ENCODE measurements around the gene A3GALT2. TPM values are rescaled to one million over a fixed set of nuclear protein-coding genes. Genes with fewer than 3 reads are reported as not detected.
A peak's percentile ranks its signal among the peaks of the same experiment; 100 is the strongest.

A3GALT2 gene
- under 1 TPM in 1 of 5 donors, not detected in 4; 0.15 TPM for polyA plus RNA-seq (ENCODE audit: insufficient read depth in 1 of 5, insufficient read length in 5 of 5, low replicate concordance in 1 of 5)
- long read RNA-seq, donor 1 = 0 reads
- long read RNA-seq, donor 2 = 0 reads
- long read RNA-seq, donor 3 = 0 reads
- long read RNA-seq, donor 4 = 0 reads
- long read RNA-seq, donor 5 = 0 reads
- long read RNA-seq, donor 6 = 0 reads
- long read RNA-seq, donor 7 = 0 reads
- long read RNA-seq, donor 8 = 0 reads

- no peak for DNase-seq
Observed at GRCh38 chr1:33320619-33321165, at the start of gene A3GALT2. TSS of gene A3GALT2 (minus strand) at chr1:33321098. CDS start at chr1:33321098, 0 bp downstream.

- no peak for DNase-seq
Observed at GRCh38 chr1:33370301-33370700, 49.4 kb upstream of the A3GALT2 start.

GRCh38 chr1:33369764-33370163, 48.9 kb upstream of the A3GALT2 start:
- DNase-seq = no peak

- DNase-seq = no peak
Observed at GRCh38 chr1:33369081-33369480, 48.2 kb upstream of the A3GALT2 start.

- DNase-seq = no peak
Observed at GRCh38 chr1:33368431-33368830, 47.5 kb upstream of the A3GALT2 start.

- DNase-seq = peak; percentile 67 to 81
Observed at GRCh38 chr1:33367485-33368405, 46.8 kb upstream of the A3GALT2 start.

GRCh38 chr1:33366762-33367484, 46.0 kb upstream of the A3GALT2 start:
- DNase-seq = no peak

- DNase-seq = no peak
Observed at GRCh38 chr1:33365560-33365997, 44.7 kb upstream of the A3GALT2 start.

- no peak for DNase-seq
Observed at GRCh38 chr1:33364565-33364918, 43.6 kb upstream of the A3GALT2 start.

GRCh38 chr1:33363470-33363861, 42.6 kb upstream of the A3GALT2 start:
- no peak for DNase-seq

GRCh38 chr1:33363021-33363420, 42.1 kb upstream of the A3GALT2 start:
- DNase-seq = no peak

- no peak for DNase-seq
Observed at GRCh38 chr1:33361532-33362235, 40.8 kb upstream of the A3GALT2 start.

- no peak for DNase-seq
Observed at GRCh38 chr1:33360367-33360766, 39.5 kb upstream of the A3GALT2 start.

- no peak for DNase-seq
Observed at GRCh38 chr1:33359931-33360330, 39.0 kb upstream of the A3GALT2 start.

GRCh38 chr1:33358795-33359503, 38.1 kb upstream of the A3GALT2 start:
- no peak for DNase-seq

- no peak for DNase-seq
Observed at GRCh38 chr1:33358114-33358794, 37.4 kb upstream of the A3GALT2 start.

GRCh38 chr1:33357099-33357498, 36.2 kb upstream of the A3GALT2 start:
- no peak for DNase-seq

GRCh38 chr1:33354707-33355316, 33.9 kb upstream of the A3GALT2 start:
- no peak for DNase-seq

GRCh38 chr1:33353531-33353930, 32.6 kb upstream of the A3GALT2 start:
- no peak for DNase-seq

- no peak for DNase-seq
Observed at GRCh38 chr1:33351281-33351660, 30.4 kb upstream of the A3GALT2 start.

Data from right lung (tissue), 10 donors.